Activated naive CD4-positive, alpha-beta T cell treated with Interleukin-2 at 50 U/mL for 16 hours (primary cell): Measurements from ENCODE around the gene PTP4A1.
"Not testable (repeated sequence)": the region's sequence is repeated elsewhere in the genome, so short reads cannot be mapped to it uniquely, and the experiment has no call there.

Experiments used
- DNase-seq: peaks from one replicate; pipeline ENCODE4 v3.0.0-alpha.2; 2020

PTP4A1 gene

DNA sequence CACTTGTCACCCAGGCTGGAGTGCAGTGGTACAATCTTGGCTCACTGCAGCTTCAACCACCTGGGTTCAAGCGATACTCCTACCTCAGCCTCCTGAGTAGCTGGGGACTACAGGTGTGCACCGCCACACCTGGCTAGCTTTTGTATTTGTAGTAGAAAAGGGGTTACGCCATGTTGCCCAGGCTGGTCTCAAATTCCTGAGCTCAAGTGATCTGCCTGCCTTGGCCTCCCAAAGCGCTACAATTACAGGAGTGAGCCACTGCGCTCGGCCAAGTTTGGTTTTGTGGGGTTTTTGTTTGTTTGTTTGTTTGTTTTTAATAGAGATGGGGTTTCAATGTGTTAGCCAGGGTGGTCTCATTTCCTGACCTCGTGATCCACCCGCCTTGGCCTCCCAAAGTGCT, 12.3 kb downstream of the PTP4A1 start:
- DNase-seq: no peak

DNA sequence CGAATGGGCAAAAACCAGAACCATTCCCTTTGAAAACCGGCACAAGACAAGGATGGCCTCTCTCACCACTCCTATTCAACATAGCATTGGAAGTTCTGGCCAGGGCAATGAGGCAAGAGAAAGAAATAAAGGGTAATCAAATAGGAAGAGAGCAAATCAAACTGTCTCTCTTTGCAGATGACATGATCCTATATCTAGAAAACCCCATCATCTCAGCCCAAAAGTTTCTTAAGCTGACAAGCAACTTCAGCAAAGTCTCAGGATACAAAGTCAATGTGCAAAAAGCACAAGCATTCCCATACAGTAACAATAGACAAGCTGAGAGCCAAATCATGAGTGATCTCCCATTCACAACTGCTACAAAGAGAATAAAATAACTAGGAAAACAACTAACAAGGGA, 13.4 kb downstream of the PTP4A1 start:
- not testable (repeated sequence) for DNase-seq

DNA sequence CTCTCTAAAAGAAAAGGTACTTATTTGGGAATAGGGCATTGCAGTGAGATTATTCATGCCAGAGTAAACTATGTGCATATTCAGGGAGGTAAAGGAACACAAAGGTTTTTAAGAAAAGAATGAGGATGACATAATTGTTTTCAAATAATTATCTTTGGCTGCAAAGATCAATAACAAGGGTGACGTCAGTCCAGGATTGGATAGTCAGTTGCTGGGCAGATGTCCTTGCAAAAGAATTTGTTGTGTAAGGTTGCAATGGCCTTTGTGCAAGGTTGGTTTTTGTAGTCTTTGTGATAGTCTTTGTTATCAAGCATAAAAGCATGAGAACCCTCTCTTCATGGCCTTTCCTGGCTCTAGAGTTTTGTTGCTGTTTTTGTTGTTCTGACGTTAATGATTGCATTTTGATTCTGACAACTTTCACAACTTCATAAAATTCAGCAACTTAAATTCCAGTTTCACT, 17.7 kb downstream of the PTP4A1 start:
- no peak for DNase-seq

DNA sequence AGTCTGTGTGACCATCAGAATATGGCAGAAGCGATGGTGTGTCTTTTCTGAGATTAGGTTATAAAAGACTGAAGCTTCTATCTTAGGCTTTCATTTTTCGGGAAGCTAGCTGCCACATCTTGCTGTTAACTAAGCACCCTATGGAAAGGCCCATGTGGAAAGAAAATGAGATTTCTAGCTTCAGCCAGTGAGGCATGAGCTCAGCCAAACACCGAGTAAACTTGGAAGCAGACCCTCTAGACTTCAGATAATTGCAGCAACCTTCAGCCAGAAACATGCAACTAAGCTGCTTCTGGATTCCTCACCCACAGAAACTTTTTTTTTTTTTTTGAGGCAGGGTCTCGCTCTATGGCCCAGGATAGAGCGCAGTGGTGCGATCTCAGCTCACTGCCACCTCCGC, 20.6 kb downstream of the PTP4A1 start:
- DNase-seq: no peak

DNA sequence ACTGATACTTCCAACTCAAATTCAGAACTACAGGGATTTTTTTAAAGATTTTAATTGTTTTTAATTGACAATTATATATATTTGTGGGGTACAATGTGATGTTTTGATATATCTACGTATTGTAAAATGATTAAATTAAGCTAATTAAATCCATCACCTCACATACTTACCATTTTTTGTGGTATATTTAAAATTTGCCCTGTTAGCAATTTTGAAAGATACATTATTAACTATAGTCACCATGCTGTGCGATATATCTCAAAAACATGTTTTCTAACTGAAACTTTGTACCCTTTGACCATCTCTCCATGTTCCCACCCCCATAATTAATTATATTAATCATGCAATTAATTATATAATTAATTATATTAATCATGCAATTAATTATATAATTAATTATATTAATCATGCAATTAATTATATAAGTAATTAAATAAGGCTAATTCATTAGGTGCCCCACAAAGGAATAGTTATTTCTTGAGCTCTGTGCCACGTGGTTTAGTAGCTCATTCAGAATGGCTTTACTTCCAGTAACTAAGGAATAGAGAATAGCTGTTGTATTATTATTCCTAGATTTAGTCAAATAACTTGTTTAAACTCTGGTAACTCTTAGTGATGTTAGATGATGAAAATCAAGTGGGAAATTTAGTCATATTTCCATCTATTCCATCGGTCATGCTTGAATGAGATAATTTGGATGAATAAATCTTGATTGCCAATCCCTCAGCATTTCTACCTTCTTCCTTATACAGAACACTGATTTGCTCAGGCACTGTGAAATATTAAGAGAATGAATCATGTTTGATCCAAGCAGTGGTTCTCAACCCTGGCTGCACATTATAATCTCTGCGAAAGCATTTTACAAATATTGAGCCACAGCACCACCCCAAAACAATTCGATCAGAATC, 25.1 kb downstream of the PTP4A1 start:
- DNase-seq: no peak

DNA sequence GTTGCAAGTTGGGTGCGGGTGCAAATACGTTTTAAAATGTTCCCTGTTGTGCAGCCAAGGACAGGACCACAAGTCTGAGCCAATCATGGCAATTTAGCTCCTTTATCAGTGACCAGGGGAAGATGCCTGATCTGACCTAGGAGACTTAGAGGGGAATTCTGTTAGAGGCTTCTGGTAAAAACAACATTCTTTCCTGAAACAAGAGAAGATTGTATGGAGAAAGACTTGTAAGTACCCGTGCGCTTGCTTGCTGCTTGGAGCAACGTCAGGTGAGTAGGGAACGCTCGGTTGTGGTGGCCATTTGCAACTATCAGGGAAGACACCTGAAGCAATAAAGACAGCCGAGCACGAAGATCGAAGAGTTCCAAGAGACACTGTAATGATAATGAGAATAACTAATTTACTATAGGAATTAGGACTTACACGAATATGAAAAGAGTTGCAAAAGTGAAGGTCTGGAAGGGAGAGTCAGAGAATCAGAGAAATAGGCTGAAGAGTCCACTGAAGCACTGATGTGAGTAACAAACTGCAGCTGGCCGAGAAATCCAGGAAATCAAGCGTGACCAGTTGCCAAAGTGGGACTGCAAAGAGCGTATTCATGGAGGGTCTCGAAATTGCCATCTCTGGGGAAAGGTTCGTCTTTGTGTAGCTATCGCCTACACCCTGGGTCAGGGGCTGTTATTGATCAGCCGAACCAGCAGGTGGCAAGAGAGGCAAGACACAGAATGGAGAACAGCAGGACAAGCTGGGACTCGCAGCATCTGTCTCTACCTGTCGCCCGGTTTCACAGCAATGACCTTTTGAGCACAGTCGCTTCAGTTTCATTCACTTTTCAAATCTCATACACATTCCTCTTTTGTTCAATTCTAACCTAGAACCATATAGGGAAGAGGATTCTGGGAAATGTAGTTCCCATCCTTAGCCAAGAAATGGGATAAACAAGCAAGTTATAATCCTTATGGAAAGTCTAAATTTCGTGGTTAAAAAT, 26.1 kb downstream of the PTP4A1 start:
- peak; percentile 76 for DNase-seq

DNA sequence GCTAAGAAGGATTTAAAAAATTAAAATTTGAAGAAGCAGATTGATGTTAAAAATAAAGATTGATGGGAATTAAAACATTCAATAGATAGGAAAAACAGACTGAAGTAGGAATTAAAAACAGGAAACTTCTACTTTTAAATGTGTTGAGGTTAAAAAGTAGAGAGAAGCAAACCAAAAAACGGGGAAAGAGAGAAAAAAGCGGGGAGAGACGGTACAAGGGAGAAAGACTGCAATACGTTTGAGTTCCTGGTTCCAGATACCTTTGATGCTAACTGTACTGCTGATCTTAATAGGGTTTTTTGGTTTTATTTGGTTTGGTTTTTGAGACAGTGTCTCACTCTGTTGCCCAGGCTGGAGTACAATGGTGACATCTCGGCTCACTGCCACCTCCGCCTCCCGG, 27.0 kb downstream of the PTP4A1 start:
- DNase-seq: no peak

DNA sequence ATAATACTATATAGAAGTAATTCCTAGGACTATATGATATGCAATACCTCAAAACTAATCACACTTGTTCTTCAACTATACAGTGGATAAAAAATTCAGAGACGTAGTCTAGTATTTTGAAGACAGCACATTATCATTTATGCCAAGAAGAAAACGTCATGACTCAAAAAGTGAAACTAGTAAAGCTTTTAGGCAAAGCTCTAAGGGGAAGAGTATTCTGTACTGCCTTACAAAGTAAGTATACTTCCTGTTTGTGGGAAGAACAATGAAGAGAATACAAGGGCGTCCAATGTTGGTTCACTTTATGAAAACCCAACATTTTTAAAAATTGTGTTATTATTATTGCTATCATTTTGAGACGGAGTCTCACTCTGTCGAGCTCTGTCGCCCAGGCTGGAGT, 27.9 kb downstream of the PTP4A1 start:
- no peak for DNase-seq

DNA sequence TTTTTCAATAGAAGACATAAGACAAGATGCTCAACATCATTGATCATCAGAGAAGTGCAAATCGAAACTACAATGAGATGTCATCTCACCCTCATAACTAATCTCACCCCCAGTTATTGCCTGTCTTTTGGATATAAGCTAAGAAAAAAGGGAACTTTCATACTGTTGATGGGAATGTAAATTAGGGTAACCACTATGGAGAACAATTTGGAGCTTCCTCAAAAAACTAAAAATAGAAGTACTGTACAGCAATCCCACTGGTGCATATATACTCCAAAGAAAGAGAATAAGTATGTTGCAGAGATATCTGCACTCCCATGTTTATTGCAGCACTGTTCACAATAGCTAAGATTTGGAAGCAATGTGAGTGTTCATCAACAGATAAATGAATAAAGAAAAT, 37.0 kb downstream of the PTP4A1 start:
- no peak for DNase-seq

DNA sequence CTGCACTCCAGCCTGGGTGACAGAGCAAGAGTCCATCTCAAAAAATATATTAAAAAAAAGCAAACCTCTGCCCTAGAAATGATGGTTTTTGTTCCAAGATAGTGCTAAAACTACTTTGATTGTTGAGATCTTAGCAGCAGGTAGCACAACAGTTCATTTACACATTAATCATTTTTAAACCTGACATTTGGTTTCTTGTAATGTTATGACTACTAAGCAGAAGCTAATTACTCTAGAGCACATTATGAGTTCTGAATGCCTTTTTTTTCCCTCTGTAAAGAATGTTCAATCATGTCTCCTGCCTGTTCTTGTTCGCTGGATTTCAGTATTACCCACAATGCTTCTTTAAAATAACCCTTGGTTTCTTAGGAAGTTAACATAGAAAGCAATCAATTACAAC, 38.7 kb downstream of the PTP4A1 start:
- DNase-seq: no peak

DNA sequence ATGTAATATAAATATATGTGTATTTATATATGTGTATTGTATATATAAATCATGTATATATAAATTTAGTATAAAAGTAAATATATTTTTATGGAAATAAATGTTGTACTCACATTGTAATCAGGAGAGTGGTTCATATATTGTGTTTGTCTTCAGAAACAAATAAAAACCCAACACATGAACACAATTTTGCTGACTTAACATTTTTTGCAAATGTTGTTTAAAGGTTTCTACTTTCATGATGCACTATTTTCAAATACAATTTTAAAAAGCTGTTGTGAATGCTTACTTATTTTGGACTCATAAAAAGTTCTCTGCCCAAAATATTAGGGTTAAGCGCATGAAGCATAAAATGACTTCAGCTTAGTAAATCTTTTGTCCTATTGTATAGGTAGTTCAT, 39.3 kb downstream of the PTP4A1 start:
- no peak for DNase-seq

DNA sequence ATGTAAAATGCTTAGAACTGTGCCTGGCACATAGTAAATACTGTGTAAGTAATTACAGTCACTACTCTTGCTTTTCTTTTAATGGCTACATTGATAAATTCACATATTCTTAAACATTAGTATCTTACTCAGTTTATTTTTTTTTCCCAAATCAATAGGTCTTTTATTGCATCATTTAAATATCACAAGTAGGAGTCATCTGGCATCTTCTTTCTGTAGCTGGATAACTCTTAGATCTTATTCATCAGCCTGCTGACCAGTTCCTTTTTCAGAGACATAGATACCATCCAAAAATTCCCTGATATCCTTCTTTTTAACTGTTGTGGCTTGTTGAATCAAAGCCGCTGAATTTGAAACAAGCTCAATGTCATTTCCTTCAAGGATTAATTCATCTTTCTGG, 43.3 kb downstream of the PTP4A1 start:
- no peak for DNase-seq
